ENCODE data around the gene SMS. TPM values are rescaled to one million over a fixed set of nuclear protein-coding genes. Genes with fewer than 3 reads are reported as not detected.

The SMS gene
- polyA plus RNA-seq, 1 experiment = 175 TPM

DNA sequence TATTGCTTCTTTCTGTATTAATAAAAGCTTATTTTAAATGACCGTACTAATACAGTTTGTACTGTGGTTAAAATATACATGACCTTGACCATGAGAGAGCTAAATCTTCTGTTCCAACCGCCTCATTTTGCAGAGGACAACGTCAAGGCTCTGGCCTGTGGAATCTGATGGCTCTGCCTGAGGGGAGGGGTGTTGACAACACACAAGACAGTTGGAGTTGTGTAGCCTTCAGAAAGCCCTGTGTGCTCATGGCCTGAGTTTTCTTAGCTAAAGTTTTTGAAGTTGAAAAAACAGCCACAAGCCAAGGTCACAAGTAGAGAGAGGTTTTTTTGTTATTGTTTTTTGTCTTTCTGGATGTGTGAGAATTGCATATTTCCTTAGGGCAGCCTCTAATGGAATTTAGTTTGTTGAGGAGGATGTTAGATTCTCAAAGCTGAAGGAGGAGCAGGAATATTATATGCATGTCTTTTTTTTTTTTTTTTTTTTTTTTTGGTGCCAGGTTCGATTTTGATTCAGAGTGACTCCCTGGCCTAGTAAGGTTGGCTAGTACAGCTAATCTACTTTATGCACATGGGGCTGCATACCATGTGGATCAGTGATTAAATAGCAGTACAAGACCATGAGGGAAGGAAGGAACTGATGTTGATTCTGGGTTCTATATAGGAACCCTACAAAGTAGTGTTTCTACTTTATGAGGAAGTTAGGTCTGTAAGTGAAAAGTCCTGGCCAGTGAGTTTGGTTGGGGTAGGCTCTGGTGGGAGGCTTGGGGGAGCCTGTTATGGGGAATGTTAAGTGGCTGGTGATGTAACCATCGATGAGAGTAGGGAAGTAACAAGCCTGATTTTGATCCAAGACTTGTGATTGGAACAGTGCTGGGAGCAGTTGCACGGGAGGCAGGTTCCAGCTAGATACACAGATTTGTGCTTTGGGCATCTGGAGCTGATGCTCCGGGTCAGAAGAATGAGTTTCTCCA, 20.3 kb downstream of the SMS start:
- no peaks in the 10 kb centered on the region for H3K27me3 ChIP-seq (ENCODE audit: control insufficient read depth, insufficient read depth, low read length)
- ChIA-PET CTCF (interaction anchor here (0.6 to 2.0 kb wide), 2 partner anchors 24 to 133 kb away, joined by 7 read pairs; no protein-coding TSS in a partner anchor), POLR2A (interaction anchor here (0.6 to 0.7 kb wide), 2 partner anchors 13 to 121 kb away, joined by 3 read pairs; partner anchors contain the start of gene MBTPS2)
- no peak overlapping the region for H3K4me3 ChIP-seq (ENCODE audit: low read depth, low read length)
- TF ChIP-seq, protein P1, sequence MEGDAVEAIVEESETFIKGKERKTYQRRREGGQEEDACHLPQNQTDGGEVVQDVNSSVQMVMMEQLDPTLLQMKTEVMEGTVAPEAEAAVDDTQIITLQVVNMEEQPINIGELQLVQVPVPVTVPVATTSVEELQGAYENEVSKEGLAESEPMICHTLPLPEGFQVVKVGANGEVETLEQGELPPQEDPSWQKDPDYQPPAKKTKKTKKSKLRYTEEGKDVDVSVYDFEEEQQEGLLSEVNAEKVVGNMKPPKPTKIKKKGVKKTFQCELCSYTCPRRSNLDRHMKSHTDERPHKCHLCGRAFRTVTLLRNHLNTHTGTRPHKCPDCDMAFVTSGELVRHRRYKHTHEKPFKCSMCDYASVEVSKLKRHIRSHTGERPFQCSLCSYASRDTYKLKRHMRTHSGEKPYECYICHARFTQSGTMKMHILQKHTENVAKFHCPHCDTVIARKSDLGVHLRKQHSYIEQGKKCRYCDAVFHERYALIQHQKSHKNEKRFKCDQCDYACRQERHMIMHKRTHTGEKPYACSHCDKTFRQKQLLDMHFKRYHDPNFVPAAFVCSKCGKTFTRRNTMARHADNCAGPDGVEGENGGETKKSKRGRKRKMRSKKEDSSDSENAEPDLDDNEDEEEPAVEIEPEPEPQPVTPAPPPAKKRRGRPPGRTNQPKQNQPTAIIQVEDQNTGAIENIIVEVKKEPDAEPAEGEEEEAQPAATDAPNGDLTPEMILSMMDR (IDR thresholded peaks at IDR 0.05; ENCODE audit: low read depth, low read length) = no peak
- H3K27ac ChIP-seq (ENCODE audit: low read depth, low read length) = no peak overlapping the region
- no peak for DNase-seq (ENCODE audit: low read depth, low spot score)
- H3K9me3 ChIP-seq (ENCODE audit: control insufficient read depth, insufficient read depth, low read length) = no peaks in the 10 kb centered on the region

DNA sequence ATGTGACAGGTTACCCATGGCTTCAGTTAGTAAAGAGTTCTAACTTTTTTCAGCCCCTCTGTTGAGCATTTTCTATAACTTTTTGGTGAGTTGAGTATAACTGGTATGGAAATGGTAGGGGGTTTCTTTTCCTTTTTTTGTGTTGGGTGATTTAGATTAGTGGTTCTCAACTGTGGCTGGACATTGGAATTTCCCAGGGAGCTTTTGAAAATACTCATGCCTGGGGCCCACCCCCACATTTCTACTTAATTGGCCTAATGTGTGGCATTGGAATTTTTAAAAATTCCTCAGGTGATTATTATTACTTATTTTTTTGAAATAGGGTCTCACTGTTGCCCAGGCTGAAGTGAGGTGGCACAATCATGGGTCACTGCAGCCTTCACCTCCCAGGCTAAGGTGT, 21.9 kb downstream of the SMS start:
- H3K27ac ChIP-seq (ENCODE audit: low read depth, low read length) = no peak overlapping the region
- ChIA-PET POLR2A (no interaction called here), CTCF (no interaction called here)
- TF ChIP-seq, protein P1 (IDR thresholded peaks at IDR 0.05; ENCODE audit: low read depth, low read length) = no peak
- DNase-seq (ENCODE audit: low read depth, low spot score) = no peak
- H3K27me3 ChIP-seq (ENCODE audit: control insufficient read depth, insufficient read depth, low read length) = no peaks in the 10 kb centered on the region
- H3K4me3 ChIP-seq (ENCODE audit: low read depth, low read length) = no peak overlapping the region
- no peaks in the 10 kb centered on the region for H3K9me3 ChIP-seq (ENCODE audit: control insufficient read depth, insufficient read depth, low read length)

GRCh38 chrX:21963269-21963668, 22.8 kb downstream of the SMS start:
- H3K4me3 ChIP-seq (ENCODE audit: low read depth, low read length) = no peak overlapping the region
- no peaks in the 10 kb centered on the region for H3K9me3 ChIP-seq (ENCODE audit: control insufficient read depth, insufficient read depth, low read length)
- H3K27ac ChIP-seq (ENCODE audit: low read depth, low read length) = peak overlapping the region; percentile 65
- CTCF ChIA-PET = no interaction called here
- TF ChIP-seq, protein P1 (IDR thresholded peaks at IDR 0.05; ENCODE audit: low read depth, low read length) = no peak
- no peak for DNase-seq (ENCODE audit: low read depth, low spot score)
- POLR2A ChIA-PET = no interaction called here
- H3K27me3 ChIP-seq (ENCODE audit: control insufficient read depth, insufficient read depth, low read length) = no peaks in the 10 kb centered on the region

- POLR2A ChIA-PET = interaction anchor here (0.6 to 0.7 kb wide), 2 partner anchors 9 to 15 kb away, joined by 3 to 12 read pairs; no protein-coding TSS in a partner anchor
- TF ChIP-seq, protein P1 (IDR thresholded peaks at IDR 0.05; ENCODE audit: low read depth, low read length) = no peak
- H3K9me3 ChIP-seq (ENCODE audit: control insufficient read depth, insufficient read depth, low read length) = no peaks in the 10 kb centered on the region
- no peak overlapping the region for H3K4me3 ChIP-seq (ENCODE audit: low read depth, low read length)
- CTCF ChIA-PET = interaction anchor here (0.5 to 0.7 kb wide), 3 partner anchors 12 to 78 kb away, joined by 3 to 5 read pairs (median 3); no protein-coding TSS in a partner anchor
- H3K27ac ChIP-seq (ENCODE audit: low read depth, low read length) = peak overlapping the region; percentile 65
- no peaks in the 10 kb centered on the region for H3K27me3 ChIP-seq (ENCODE audit: control insufficient read depth, insufficient read depth, low read length)
- no peak for DNase-seq (ENCODE audit: low read depth, low spot score)
These were observed 23.4 kb downstream of the SMS start for GRCh38 chrX:21963731-21964405.

Data from AG04450 (cell line).